GM18868 (cell line): ENCODE results near the gene APOE.
"Not testable (repeated sequence)": the region's sequence is repeated elsewhere in the genome, so short reads cannot be mapped to it uniquely, and the experiment has no call there.

Source experiments
- ATAC-seq: cut with Tn5 transposase; IDR thresholded peaks from one replicate; pipeline ENCODE4 v1.9.1; 2021; ENCODE audit warnings: mild to moderate bottlenecking, moderate library complexity; ENCODE audit not compliant: unreplicated experiment

Gene APOE

GRCh38 chr19:44883922-44884321, 21.7 kb upstream of the APOE start:
- no peak for ATAC-seq

GRCh38 chr19:44884566-44884965, 21.0 kb upstream of the APOE start:
- no peak for ATAC-seq

- ATAC-seq: no peak
Observed at GRCh38 chr19:44886141-44886540, 19.5 kb upstream of the APOE start.

GRCh38 chr19:44887648-44888047, 17.9 kb upstream of the APOE start:
- no peak for ATAC-seq

GRCh38 chr19:44888335-44888734, 17.3 kb upstream of the APOE start:
- not testable (repeated sequence) for ATAC-seq

GRCh38 chr19:44889830-44890365, 15.7 kb upstream of the APOE start:
- no peak for ATAC-seq

- peak; percentile 80 for ATAC-seq
Observed at GRCh38 chr19:44890366-44891015, 15.1 kb upstream of the APOE start.

- peak; percentile 66 for ATAC-seq
Observed at GRCh38 chr19:44891016-44891882, 14.3 kb upstream of the APOE start, which contains the start of gene TOMM40. Gene TOMM40 (plus strand): TSS chr19:44891254. CDS start chr19:44891416, 162 bp downstream.

- ATAC-seq: no peak
Observed at GRCh38 chr19:44892932-44893331, 12.7 kb upstream of the APOE start.

GRCh38 chr19:44893332-44894051, 12.1 kb upstream of the APOE start:
- ATAC-seq: no peak

- no peak for ATAC-seq
Observed at GRCh38 chr19:44894052-44894400, 11.6 kb upstream of the APOE start.

GRCh38 chr19:44894946-44895345, 10.7 kb upstream of the APOE start:
- ATAC-seq: no peak

GRCh38 chr19:44897835-44898234, 7.8 kb upstream of the APOE start:
- ATAC-seq: no peak

GRCh38 chr19:44900328-44901244, 5.0 kb upstream of the APOE start:
- no peak for ATAC-seq

GRCh38 chr19:44903216-44903601, 2.4 kb upstream of the APOE start:
- no peak for ATAC-seq

GRCh38 chr19:44903602-44904425, 1.8 kb upstream of the APOE start:
- ATAC-seq: no peak

- no peak for ATAC-seq
Observed at GRCh38 chr19:44904426-44904994, 1.1 kb upstream of the APOE start.

GRCh38 chr19:44907613-44908012, 2.0 kb downstream of the APOE start:
- ATAC-seq: no peak
